ENCODE data around the gene ARHGAP1. TPM values are rescaled to one million over a fixed set of nuclear protein-coding genes. Genes with fewer than 3 reads are reported as not detected.

The ARHGAP1 gene
- polyA plus RNA-seq, 2 donors, result 27.3 to 33.8 TPM

DNA sequence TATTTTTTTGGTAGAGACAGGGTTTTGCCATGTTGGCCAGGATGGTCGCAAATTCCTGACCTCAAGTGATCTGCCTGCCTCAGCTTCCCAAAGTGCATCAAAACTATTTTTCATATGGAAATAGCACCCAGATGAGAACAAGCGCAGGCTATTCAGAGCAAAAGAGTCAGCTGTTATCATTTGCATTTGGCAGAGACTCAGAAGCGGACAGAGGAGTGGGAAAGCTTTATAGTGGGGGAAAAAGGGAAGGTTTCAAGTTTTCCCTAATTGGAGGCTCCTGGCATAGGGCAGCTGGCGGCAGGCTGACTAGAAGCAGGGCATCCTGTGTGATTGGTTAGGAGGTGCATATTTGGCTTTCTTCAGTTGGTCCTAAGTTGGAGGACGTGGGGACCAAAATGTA, 62.9 kb downstream of the ARHGAP1 start:
- Histone ChIP-seq H3K27ac (ENCODE audit: low read depth in 2 of 2, low read length in 1 of 2) (no peak overlapping the region), H3K4me1 (ENCODE audit: control insufficient read depth in 2 of 2, insufficient read depth in 2 of 2, low read length in 1 of 2) (no peaks in the 10 kb centered on the region), H3K4me3 (ENCODE audit: low read depth in 1 of 2, low read length in 2 of 2) (no peak overlapping the region), H3K9me3 (ENCODE audit: control insufficient read depth in 2 of 2, insufficient read depth in 1 of 2, low read depth in 1 of 2, low read length in 1 of 2) (peaks cover 0 to 2% of the 10 kb centered on the region in 2 donors), H3K36me3 (ENCODE audit: control insufficient read depth in 2 of 2, insufficient read depth in 2 of 2, low read length in 1 of 2) (peaks cover 0 to under 1% of the 10 kb centered on the region in 2 donors), H3K27me3 (ENCODE audit: control insufficient read depth in 1 of 2, insufficient read depth in 2 of 2, low read length in 2 of 2) (no peaks in the 10 kb centered on the region)
- 94 to 97% methylated on average over 5 of the region's 5 CpGs for WGBS, 2 donors

DNA sequence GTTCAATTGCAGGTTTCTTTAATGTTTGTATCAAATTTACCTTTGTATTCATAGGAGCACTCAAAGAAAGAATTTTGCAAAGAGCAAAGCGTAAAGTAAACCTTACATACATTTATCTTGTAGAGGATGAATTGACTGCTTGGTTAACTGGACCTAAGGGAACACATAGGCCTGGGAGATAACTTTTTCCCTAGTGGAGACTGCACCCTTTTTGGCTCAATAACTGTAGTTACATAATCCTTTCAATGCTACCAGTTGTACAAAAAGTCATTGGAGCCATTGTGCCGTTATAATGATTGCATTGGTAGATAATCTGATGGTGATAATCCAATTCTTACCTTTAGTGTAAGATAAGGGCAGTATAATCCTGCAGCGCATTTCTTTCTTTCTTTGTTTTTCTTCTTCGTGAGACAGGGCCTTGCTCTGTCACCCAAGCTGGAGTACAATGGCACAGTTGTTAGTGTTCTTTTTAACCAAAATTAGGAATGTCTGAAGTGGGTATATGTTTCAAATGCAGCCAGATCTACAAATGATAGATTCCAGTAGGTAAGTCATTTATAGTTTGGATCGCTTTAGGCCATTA, 64.8 kb downstream of the ARHGAP1 start:
- no peaks in the 10 kb centered on the region for H3K9me3 ChIP-seq (ENCODE audit: control insufficient read depth in 2 of 2, insufficient read depth in 1 of 2, low read depth in 1 of 2, low read length in 1 of 2)
- H3K4me3 ChIP-seq (ENCODE audit: low read depth in 1 of 2, low read length in 2 of 2), result no peak overlapping the region
- H3K4me1 ChIP-seq (ENCODE audit: control insufficient read depth in 2 of 2, insufficient read depth in 2 of 2, low read length in 1 of 2), result no peaks in the 10 kb centered on the region
- peaks cover 0 to 3% of the 10 kb centered on the region in 2 donors for H3K36me3 ChIP-seq (ENCODE audit: control insufficient read depth in 2 of 2, insufficient read depth in 2 of 2, low read length in 1 of 2)
- no peaks in the 10 kb centered on the region for H3K27me3 ChIP-seq (ENCODE audit: control insufficient read depth in 1 of 2, insufficient read depth in 2 of 2, low read length in 2 of 2)
- WGBS, 2 donors, result 88 to 91% methylated on average over 5 of the region's 5 CpGs
- H3K27ac ChIP-seq (ENCODE audit: low read depth in 2 of 2, low read length in 1 of 2), result no peak overlapping the region

DNA sequence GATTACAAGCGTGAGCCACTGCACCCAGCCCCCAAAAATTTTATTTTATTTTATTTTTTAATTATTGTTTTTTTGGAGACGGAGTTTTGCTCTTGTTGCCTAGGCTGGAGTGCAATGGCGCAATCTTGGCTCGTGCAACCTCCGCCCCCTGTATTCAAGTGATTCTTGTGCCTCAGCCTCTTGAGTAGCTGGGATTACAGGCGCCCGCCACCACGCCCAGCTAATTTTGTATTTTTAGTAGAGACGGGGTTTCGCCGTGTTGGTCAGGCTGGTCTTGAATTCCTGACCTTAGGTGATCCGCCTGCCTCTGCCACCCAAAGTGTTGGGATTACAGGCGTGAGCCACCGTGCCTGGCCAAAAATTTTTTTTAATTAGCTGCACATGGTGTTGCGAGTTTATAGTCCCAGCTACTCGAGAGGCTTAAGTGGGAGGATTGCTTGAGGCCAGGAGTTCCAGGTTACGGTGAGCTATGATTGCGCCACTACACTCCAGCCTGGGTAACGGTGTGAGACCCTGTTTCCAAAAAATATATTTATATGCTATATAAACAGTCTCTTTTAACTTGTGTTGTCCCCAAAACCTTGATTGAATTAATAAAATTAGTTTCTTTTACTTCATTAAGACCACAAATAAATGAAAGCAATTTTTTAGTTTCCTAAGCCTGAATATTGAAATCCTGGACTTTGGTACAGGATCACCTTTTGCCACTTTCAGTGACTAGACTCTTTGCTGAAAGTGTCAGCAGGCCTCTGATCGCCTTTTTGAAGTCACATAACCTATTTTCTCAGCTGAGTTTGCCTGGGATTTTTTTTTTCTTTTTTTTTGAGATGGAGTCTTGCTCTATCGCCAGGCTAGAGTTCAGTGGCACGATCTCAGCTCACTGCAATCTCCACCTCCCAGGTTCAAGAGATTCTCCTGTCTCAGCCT, 66.9 kb downstream of the ARHGAP1 start:
- peaks cover 0 to 5% of the 10 kb centered on the region in 2 donors for H3K36me3 ChIP-seq (ENCODE audit: control insufficient read depth in 2 of 2, insufficient read depth in 2 of 2, low read length in 1 of 2)
- H3K9me3 ChIP-seq (ENCODE audit: control insufficient read depth in 2 of 2, insufficient read depth in 1 of 2, low read depth in 1 of 2, low read length in 1 of 2), result no peaks in the 10 kb centered on the region
- H3K4me3 ChIP-seq (ENCODE audit: low read depth in 1 of 2, low read length in 2 of 2), result no peak overlapping the region
- WGBS, 2 donors, result 94 to 96% methylated on average over 22 of the region's 22 CpGs
- H3K4me1 ChIP-seq (ENCODE audit: control insufficient read depth in 2 of 2, insufficient read depth in 2 of 2, low read length in 1 of 2), result no peaks in the 10 kb centered on the region
- H3K27me3 ChIP-seq (ENCODE audit: control insufficient read depth in 1 of 2, insufficient read depth in 2 of 2, low read length in 2 of 2), result no peaks in the 10 kb centered on the region
- no peak overlapping the region for H3K27ac ChIP-seq (ENCODE audit: low read depth in 2 of 2, low read length in 1 of 2)

DNA sequence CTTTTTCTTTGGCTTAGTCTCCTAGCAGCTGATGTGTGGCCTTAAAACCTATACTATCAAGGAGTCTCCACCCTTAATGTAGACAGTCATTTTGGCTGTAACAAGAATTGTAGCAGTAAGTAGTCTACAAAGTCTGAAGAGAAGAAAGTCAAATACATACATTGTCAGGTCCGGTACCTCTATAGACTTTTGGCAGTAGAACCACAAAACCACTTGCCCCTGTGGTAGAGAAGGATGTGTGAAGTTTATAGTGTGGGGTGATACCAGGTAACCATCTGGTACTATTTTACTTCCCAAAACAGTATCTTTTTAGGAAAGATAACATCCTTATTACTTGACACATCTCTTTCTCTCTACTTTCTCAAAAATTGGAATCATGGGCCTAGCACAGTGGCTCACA, 67.9 kb downstream of the ARHGAP1 start:
- Histone ChIP-seq H3K4me1 (ENCODE audit: control insufficient read depth in 2 of 2, insufficient read depth in 2 of 2, low read length in 1 of 2) (no peaks in the 10 kb centered on the region), H3K27ac (ENCODE audit: low read depth in 2 of 2, low read length in 1 of 2) (no peak overlapping the region), H3K4me3 (ENCODE audit: low read depth in 1 of 2, low read length in 2 of 2) (no peak overlapping the region), H3K27me3 (ENCODE audit: control insufficient read depth in 1 of 2, insufficient read depth in 2 of 2, low read length in 2 of 2) (no peaks in the 10 kb centered on the region), H3K9me3 (ENCODE audit: control insufficient read depth in 2 of 2, insufficient read depth in 1 of 2, low read depth in 1 of 2, low read length in 1 of 2) (no peaks in the 10 kb centered on the region), H3K36me3 (ENCODE audit: control insufficient read depth in 2 of 2, insufficient read depth in 2 of 2, low read length in 1 of 2) (peaks cover 0 to 5% of the 10 kb centered on the region in 2 donors)
- 89 to 97% methylated on average over 1 of the region's 1 CpG for WGBS, 2 donors

DNA sequence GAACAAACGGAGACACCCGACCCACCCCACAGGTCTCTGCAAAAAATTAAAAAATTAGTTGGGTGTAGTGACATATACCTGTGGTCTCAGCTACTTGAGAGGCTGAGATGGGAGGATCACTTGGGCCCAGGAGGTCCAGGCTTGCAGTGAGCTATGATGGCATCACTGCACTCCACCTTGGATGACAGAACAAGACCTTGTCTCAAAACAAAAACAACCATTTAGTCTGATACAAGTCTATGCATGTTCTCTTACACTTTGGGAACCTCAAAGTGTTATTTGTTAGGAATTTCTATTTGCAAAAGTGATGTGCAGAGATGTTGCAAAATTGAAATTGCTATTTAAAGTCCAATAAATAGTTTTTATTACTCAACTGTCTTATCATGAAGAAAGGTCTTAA, 68.7 kb downstream of the ARHGAP1 start:
- H3K36me3 ChIP-seq (ENCODE audit: control insufficient read depth in 2 of 2, insufficient read depth in 2 of 2, low read length in 1 of 2), result peaks cover 0 to 5% of the 10 kb centered on the region in 2 donors
- H3K4me1 ChIP-seq (ENCODE audit: control insufficient read depth in 2 of 2, insufficient read depth in 2 of 2, low read length in 1 of 2), result no peaks in the 10 kb centered on the region
- no peak overlapping the region for H3K27ac ChIP-seq (ENCODE audit: low read depth in 2 of 2, low read length in 1 of 2)
- no peak overlapping the region for H3K4me3 ChIP-seq (ENCODE audit: low read depth in 1 of 2, low read length in 2 of 2)
- H3K27me3 ChIP-seq (ENCODE audit: control insufficient read depth in 1 of 2, insufficient read depth in 2 of 2, low read length in 2 of 2), result no peaks in the 10 kb centered on the region
- H3K9me3 ChIP-seq (ENCODE audit: control insufficient read depth in 2 of 2, insufficient read depth in 1 of 2, low read depth in 1 of 2, low read length in 1 of 2), result no peaks in the 10 kb centered on the region
- 86 to 95% methylated on average over 2 of the region's 2 CpGs for WGBS, 2 donors

DNA sequence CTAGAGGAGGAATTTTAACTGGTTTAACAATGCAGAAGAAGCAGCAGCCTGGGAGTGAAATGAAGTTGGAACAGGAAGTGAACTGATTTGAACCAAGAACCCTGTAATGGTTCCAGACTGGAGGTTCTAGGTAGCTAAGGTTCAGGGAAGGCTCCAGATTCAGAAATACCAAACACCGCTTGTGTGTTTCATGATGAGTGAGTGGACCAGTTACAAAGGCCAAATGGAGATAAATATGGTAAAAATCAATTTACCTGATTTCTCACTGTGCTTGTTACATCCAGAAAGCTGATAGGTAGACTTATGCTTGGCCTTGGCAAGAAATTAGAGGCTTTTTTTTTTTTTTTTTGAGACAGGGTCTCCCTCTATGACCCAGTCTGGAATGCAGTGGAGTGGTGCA, 70.2 kb downstream of the ARHGAP1 start:
- 99 to 100% methylated on average over 1 of the region's 1 CpG for WGBS, 2 donors
- no peaks in the 10 kb centered on the region for H3K4me1 ChIP-seq (ENCODE audit: control insufficient read depth in 2 of 2, insufficient read depth in 2 of 2, low read length in 1 of 2)
- H3K27me3 ChIP-seq (ENCODE audit: control insufficient read depth in 1 of 2, insufficient read depth in 2 of 2, low read length in 2 of 2), result no peaks in the 10 kb centered on the region
- H3K4me3 ChIP-seq (ENCODE audit: low read depth in 1 of 2, low read length in 2 of 2), result no peak overlapping the region
- no peaks in the 10 kb centered on the region for H3K9me3 ChIP-seq (ENCODE audit: control insufficient read depth in 2 of 2, insufficient read depth in 1 of 2, low read depth in 1 of 2, low read length in 1 of 2)
- no peak overlapping the region for H3K27ac ChIP-seq (ENCODE audit: low read depth in 2 of 2, low read length in 1 of 2)
- peaks cover 0 to 5% of the 10 kb centered on the region in 2 donors for H3K36me3 ChIP-seq (ENCODE audit: control insufficient read depth in 2 of 2, insufficient read depth in 2 of 2, low read length in 1 of 2)

DNA sequence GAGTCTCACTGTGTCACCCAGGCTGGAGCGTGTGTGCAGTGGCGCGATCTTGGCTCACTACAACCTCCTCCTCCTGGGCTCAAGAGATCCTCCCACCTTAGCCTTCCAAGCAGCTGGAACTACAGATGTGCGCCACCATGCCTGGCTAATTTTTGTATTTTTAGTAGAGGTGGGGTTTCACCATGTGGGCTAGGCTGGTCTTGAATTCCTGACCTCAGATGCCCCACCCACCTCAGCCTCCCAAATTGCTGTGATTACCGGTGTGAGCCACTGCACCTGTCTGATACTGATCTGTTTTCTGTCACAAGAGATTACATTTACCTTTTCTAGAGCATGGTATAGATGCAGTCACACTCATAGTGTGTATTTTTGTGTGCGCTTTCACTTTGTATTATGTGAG, 71.5 kb downstream of the ARHGAP1 start:
- H3K36me3 ChIP-seq (ENCODE audit: control insufficient read depth in 2 of 2, insufficient read depth in 2 of 2, low read length in 1 of 2), result peaks cover 0 to 9% of the 10 kb centered on the region in 2 donors
- no peak overlapping the region for H3K27ac ChIP-seq (ENCODE audit: low read depth in 2 of 2, low read length in 1 of 2)
- H3K4me3 ChIP-seq (ENCODE audit: low read depth in 1 of 2, low read length in 2 of 2), result no peak overlapping the region
- H3K9me3 ChIP-seq (ENCODE audit: control insufficient read depth in 2 of 2, insufficient read depth in 1 of 2, low read depth in 1 of 2, low read length in 1 of 2), result no peaks in the 10 kb centered on the region
- 90 to 97% methylated on average over 6 of the region's 6 CpGs for WGBS, 2 donors
- H3K4me1 ChIP-seq (ENCODE audit: control insufficient read depth in 2 of 2, insufficient read depth in 2 of 2, low read length in 1 of 2), result no peaks in the 10 kb centered on the region
- H3K27me3 ChIP-seq (ENCODE audit: control insufficient read depth in 1 of 2, insufficient read depth in 2 of 2, low read length in 2 of 2), result no peaks in the 10 kb centered on the region

Other genes with a start within 250 kb of the ARHGAP1 start
- gene AMBRA1, start 106.6 kb downstream of the ARHGAP1 start, polyA plus RNA-seq, result 10 to 100 TPM in 1 of 2 donors, 1 to 10 TPM in 1; 9.0 to 11.2 TPM
- 1 to 10 TPM; 1.7 to 2.8 TPM for gene HARBI1, start 83.4 kb downstream of the ARHGAP1 start, polyA plus RNA-seq
- 10 to 100 TPM; 20.0 to 26.5 TPM for gene ATG13, start 83.1 kb downstream of the ARHGAP1 start, polyA plus RNA-seq
- gene ZNF408, start 412 bp upstream of the ARHGAP1 start, polyA plus RNA-seq, result 1 to 10 TPM; 7.8 to 8.1 TPM
- gene F2, start 18.6 kb upstream of the ARHGAP1 start, polyA plus RNA-seq, result under 1 TPM in 1 of 2 donors, not detected in 1; 0.04 TPM
- 10 to 100 TPM in 1 of 2 donors, 1 to 10 TPM in 1; 5.0 to 13.4 TPM for gene CKAP5, start 145.7 kb upstream of the ARHGAP1 start, polyA plus RNA-seq
- 1 to 10 TPM; 2.6 to 8.2 TPM for gene LRP4, start 217.9 kb upstream of the ARHGAP1 start, polyA plus RNA-seq
- 10 to 100 TPM in 1 of 2 donors, 1 to 10 TPM in 1; 8.3 to 13.0 TPM for gene CSTPP1, start 236.1 kb upstream of the ARHGAP1 start, polyA plus RNA-seq